HCT116 (cell line): ENCODE results near the gene TRAF5. TPM values are rescaled to one million over a fixed set of nuclear protein-coding genes. Genes with fewer than 3 reads are reported as not detected.

ENCODE experiments used
- ATAC-seq: fragments of 200-7000 bp; cut with Tn5 transposase; 2 replicates; pipeline ENCODE4 v1.9.1; 2020; ENCODE audit warnings: mild to moderate bottlenecking, moderate library complexity
- BruUV-seq: library from RNA; stranded (reverse); fragments of 400-500 nt; replicated peaks from 2 replicates; lab custom pipeline; 2021; lab: Mats Ljungman, UMichigan
- CTCF ChIA-PET: fragments of 300-600 bp; sonication (Branson Sonifier 250); formaldehyde crosslinking; loops from one replicate; lab custom pipeline; 2021; ENCODE audit warnings: antibody characterized with exemption; lab: Charles Lee
- POLR2A ChIA-PET: fragments of 300-600, 350-600 bp; sonication (Branson Sonifier 250); formaldehyde crosslinking; loops from one replicate; lab custom pipeline; 2021; ENCODE audit warnings: antibody characterized with exemption; lab: Charles Lee
- RAD21 ChIA-PET, 2 experiments: fragments of 300-600 bp; sonication (Branson Sonifier 250); formaldehyde crosslinking; loops; one replicate each; lab custom pipeline; 2023; ENCODE audit warnings: low total read pairs in 2 of 2; ENCODE audit not compliant: uncharacterized antibody in 2 of 2, unreplicated experiment in 2 of 2, low non-redundant PET in 1 of 2; lab: Charles Lee
- DNase-seq: peaks from one replicate; pipeline ENCODE4 v3.0.0-alpha.2; 2010; ENCODE audit warnings: low read depth, low spot score
- H2AFZ ChIP-seq: fragments of 200-600 bp; shearing (Covaris generic), sonication (generic); 2 replicates; pipeline ENCODE4 v1.6.1; 2017; ENCODE audit warnings: low read depth, mixed run types, mixed read lengths, antibody characterized with exemption, low read length; ENCODE audit not compliant: poor library complexity, severe bottlenecking
- H3K27ac ChIP-seq: 2 replicates; pipeline ENCODE4 v1.5.1; 2012; ENCODE audit warnings: low read depth, low read length
- H3K27me3 ChIP-seq: fragments of 200-600 bp; sonication (generic); 2 replicates; pipeline ENCODE4 v1.6.1; 2016; ENCODE audit warnings: mixed run types, low read length, mixed read lengths; ENCODE audit not compliant: insufficient read depth
- H3K36me3 ChIP-seq, 2 experiments: fragments of 200-500 bp in 1 of 2; fragments of 200-600 bp in 1 of 2; sonication (Bioruptor generic) in 1 of 2; sonication (generic) in 1 of 2; 2 replicates each; pipeline versions ENCODE4 v1.5.1 to v1.6.1; 2014 to 2016; ENCODE audit warnings: low read length in 2 of 2, inconsistent platforms in 1 of 2, mixed read lengths in 1 of 2, mixed run types in 1 of 2; ENCODE audit not compliant: insufficient read depth in 2 of 2, control insufficient read depth in 1 of 2
- H3K4me1 ChIP-seq, 2 experiments: fragments of 200-600 bp in 1 of 2; sonication (generic) in 1 of 2; 2 replicates each; pipeline versions ENCODE4 v1.5.1 to v1.6.1; 2012 to 2017; ENCODE audit warnings: low read length in 2 of 2, inconsistent platforms in 1 of 2, mild to moderate bottlenecking in 1 of 2, mixed read lengths in 1 of 2, mixed run types in 1 of 2, moderate library complexity in 1 of 2; ENCODE audit not compliant: insufficient read depth in 2 of 2, control insufficient read depth in 1 of 2
- H3K4me2 ChIP-seq: fragments of 200-600 bp; sonication (generic); 2 replicates; pipeline ENCODE4 v1.6.1; 2017; ENCODE audit warnings: mixed run types, low read length, mixed read lengths
- H3K4me3 ChIP-seq, 2 experiments: fragments of 200-600 bp in 1 of 2; sonication (generic) in 1 of 2; replicated peaks in 1 of 2; 2 replicates each; pipeline ENCODE4 v1.5.1; 2011 to 2016; ENCODE audit warnings: low read length in 2 of 2, control low read depth in 1 of 2, low read depth in 1 of 2, mild to moderate bottlenecking in 1 of 2, mixed read lengths in 1 of 2, mixed run types in 1 of 2
- H3K79me2 ChIP-seq: fragments of 200-600 bp; sonication (generic); 2 replicates; pipeline ENCODE4 v1.6.1; 2017; ENCODE audit warnings: mild to moderate bottlenecking, mixed run types, low read length, moderate library complexity, mixed read lengths; ENCODE audit not compliant: insufficient read depth
- H3K9ac ChIP-seq: fragments of 200-600 bp; sonication (generic); 2 replicates; pipeline ENCODE4 v1.6.1; 2016; ENCODE audit warnings: low read length, mixed read lengths
- H3K9me2 ChIP-seq: fragments of 200-600 bp; sonication (generic), shearing (Covaris generic); 2 replicates; pipeline ENCODE4 v1.6.1; 2017; ENCODE audit warnings: mixed run types, mild to moderate bottlenecking, moderate library complexity; ENCODE audit not compliant: insufficient read depth
- H3K9me3 ChIP-seq, 2 experiments: fragments of 200-500 bp in 1 of 2; fragments of 200-600 bp in 1 of 2; sonication (Bioruptor generic) in 1 of 2; sonication (generic) in 1 of 2; 2 replicates each; pipeline ENCODE4 v1.6.1; 2014 to 2017; ENCODE audit warnings: low read length in 2 of 2, mixed read lengths in 2 of 2, inconsistent platforms in 1 of 2, low read depth in 1 of 2, mild to moderate bottlenecking in 1 of 2, mixed run types in 1 of 2, moderate library complexity in 1 of 2; ENCODE audit not compliant: control insufficient read depth in 1 of 2, insufficient read depth in 1 of 2
- H4K20me1 ChIP-seq: fragments of 200-600 bp; sonication (generic), shearing (Covaris generic); 2 replicates; pipeline ENCODE4 v1.6.1; 2017; ENCODE audit warnings: mixed run types, mild to moderate bottlenecking, moderate library complexity; ENCODE audit not compliant: insufficient read depth
- CBX3 ChIP-seq: IDR thresholded peaks from 2 replicates; pipeline ENCODE4 v1.6.1; 2012; ENCODE audit warnings: low read depth
- CEBPB ChIP-seq: IDR thresholded peaks from 2 replicates; pipeline ENCODE4 v1.6.1; 2012; ENCODE audit warnings: low read depth
- CTCF ChIP-seq, 3 experiments: fragments of 200-600 bp in 1 of 3; sonication (generic) in 1 of 3; IDR thresholded peaks in 2 of 3; conservative IDR thresholded peaks in 1 of 3; 2 replicates each; pipeline ENCODE4 v1.5.1; 2012 to 2017; ENCODE audit warnings: low read depth in 2 of 3, low read length in 2 of 3, antibody characterized with exemption in 1 of 3, borderline replicate concordance in 1 of 3, control low read depth in 1 of 3, mild to moderate bottlenecking in 1 of 3, mixed read lengths in 1 of 3, mixed run types in 1 of 3, moderate library complexity in 1 of 3; ENCODE audit not compliant: insufficient read depth in 1 of 3
- EGR1 ChIP-seq: IDR thresholded peaks from 2 replicates; pipeline ENCODE4 v1.6.1; 2012; ENCODE audit warnings: low read depth
- ELF1 ChIP-seq: IDR thresholded peaks from 2 replicates; pipeline ENCODE4 v1.6.1; 2012; ENCODE audit warnings: low read depth, borderline replicate concordance
- EZH2 ChIP-seq: fragments of 200-600 bp; sonication (generic); IDR thresholded peaks from 2 replicates; pipeline ENCODE4 v1.6.1; 2017; ENCODE audit warnings: antibody characterized with exemption, mixed run types
- JUND ChIP-seq: IDR thresholded peaks from 2 replicates; pipeline ENCODE4 v1.6.1; 2012
- MAX ChIP-seq: IDR thresholded peaks from 2 replicates; pipeline ENCODE4 v1.6.1; 2012
- POLR2A ChIP-seq: IDR thresholded peaks from 2 replicates; pipeline ENCODE4 v1.7.0; 2011; ENCODE audit warnings: borderline replicate concordance; ENCODE audit not compliant: insufficient read depth, insufficient read length; ENCODE audit errors: extremely low read depth
- POLR2AphosphoS5 ChIP-seq: IDR thresholded peaks from 2 replicates; pipeline ENCODE4 v1.6.1; 2011; ENCODE audit warnings: mild to moderate bottlenecking, low read depth, low read length, moderate library complexity
- RAD21 ChIP-seq: IDR thresholded peaks from 2 replicates; pipeline ENCODE4 v1.6.1; 2012; ENCODE audit warnings: low read depth, mild to moderate bottlenecking
- SIN3A ChIP-seq: IDR thresholded peaks from 2 replicates; pipeline ENCODE4 v1.6.1; 2012; ENCODE audit warnings: low read depth
- SP1 ChIP-seq: IDR thresholded peaks from 2 replicates; pipeline ENCODE4 v1.6.1; 2012; ENCODE audit warnings: low read depth
- SRF ChIP-seq: IDR thresholded peaks from 2 replicates; pipeline ENCODE4 v1.6.1; 2012; ENCODE audit warnings: low read depth
- TCF7L2 ChIP-seq: IDR thresholded peaks from 2 replicates; pipeline ENCODE4 v1.7.0; 2011; ENCODE audit warnings: borderline replicate concordance, inconsistent platforms; ENCODE audit not compliant: insufficient read depth, insufficient read length; ENCODE audit errors: extremely low read depth
- YY1 ChIP-seq: IDR thresholded peaks from 2 replicates; pipeline ENCODE4 v1.6.1; 2011; ENCODE audit warnings: low read length, low read depth, moderate library complexity, mild to moderate bottlenecking; ENCODE audit not compliant: insufficient replicate concordance; ENCODE audit errors: extremely low read depth
- ZFX ChIP-seq: fragments of 450-650 bp; IDR thresholded peaks from 2 replicates; pipeline ENCODE4 v1.6.1; 2017
- ZNF274 ChIP-seq: fragments of 200-500 bp; sonication (Bioruptor generic); IDR thresholded peaks from 2 replicates; pipeline ENCODE4 v1.6.1; 2014; ENCODE audit warnings: mild to moderate bottlenecking, low read depth, low read length, inconsistent platforms
- intact Hi-C: fragments of 100-400 bp; cut with micrococcal nuclease; formaldehyde crosslinking; loops from 2 replicates; pipeline ENCODE4 v1.10.0; 2022
- total RNA-seq: library from RNA; stranded (reverse); gene quantifications from one replicate; pipeline ENCODE4 v1.2.1, GENCODE V29; 2021; ENCODE audit not compliant: unreplicated experiment
- TF ChIP-seq, protein P1 (sequence below): IDR thresholded peaks from 2 replicates; pipeline ENCODE4 v1.6.1; 2011; ENCODE audit warnings: mild to moderate bottlenecking, low read length, moderate library complexity; ENCODE audit not compliant: insufficient replicate concordance; ENCODE audit errors: extremely low read depth
- TF ChIP-seq, protein P2 (sequence below): IDR thresholded peaks from 2 replicates; pipeline ENCODE4 v1.6.1; 2012; ENCODE audit warnings: low read depth

TRAF5 gene
- total RNA-seq, 1 experiment from 2014 or later, result 6.5 TPM

DNA sequence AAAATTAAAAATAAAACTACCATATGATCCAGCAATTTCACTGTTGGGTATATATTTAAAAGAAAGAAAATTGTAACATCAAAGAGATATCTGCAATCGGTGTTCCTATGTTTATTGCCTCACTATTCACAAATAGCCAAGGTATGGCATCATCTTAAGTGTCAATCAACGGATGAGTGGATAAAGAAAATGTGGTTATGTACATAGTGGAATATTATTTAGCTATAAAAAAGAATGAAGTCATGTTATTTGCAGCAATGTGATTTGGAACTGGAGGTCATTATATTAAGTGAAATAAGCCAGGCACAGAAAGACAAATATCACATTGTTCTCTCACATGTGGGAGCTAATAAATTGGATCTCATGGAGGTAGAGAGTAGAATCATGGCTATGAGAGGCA is 89.1 kb downstream of the TRAF5 start:
- RAD21 ChIA-PET, result no interaction called here
- Histone ChIP-seq H3K27me3 (no peaks in the 10 kb centered on the region), H3K9me3 (no peaks in the 10 kb centered on the region), H3K4me3 (no peak overlapping the region), H3K4me2 (no peak overlapping the region), H3K4me1 (peaks cover 7 to 8% of the 10 kb centered on the region in 2 experiments; a peak in 2 of 4 replicates), H3K27ac (no peak overlapping the region), H3K36me3 (no peaks in the 10 kb centered on the region), H3K9ac (no peak overlapping the region), H3K9me2 (no peaks in the 10 kb centered on the region), H4K20me1 (no peaks in the 10 kb centered on the region), H3K79me2 (no peaks in the 10 kb centered on the region), H2AFZ (no peak overlapping the region)
- TF ChIP-seq RAD21 (no peak), EGR1 (no peak), CTCF (IDR thresholded peaks at IDR 0.05 in 2 of 3, conservative IDR thresholded peaks at IDR 0.05 in 1 of 3; ENCODE audit: borderline replicate concordance in 1 of 3, insufficient read depth in 1 of 3, low read depth in 2 of 3, low read length in 2 of 3) (no peak), YY1 (no peak), CEBPB (no peak), JUND (no peak), ELF1 (no peak), POLR2AphosphoS5 (no peak), SIN3A (no peak), ZFX (no peak), POLR2A (no peak), SP1 (no peak), ZNF274 (no peak), SRF (no peak), CBX3 (no peak), TCF7L2 (no peak), EZH2 (no peak), MAX (no peak)
- TF ChIP-seq, protein P1, sequence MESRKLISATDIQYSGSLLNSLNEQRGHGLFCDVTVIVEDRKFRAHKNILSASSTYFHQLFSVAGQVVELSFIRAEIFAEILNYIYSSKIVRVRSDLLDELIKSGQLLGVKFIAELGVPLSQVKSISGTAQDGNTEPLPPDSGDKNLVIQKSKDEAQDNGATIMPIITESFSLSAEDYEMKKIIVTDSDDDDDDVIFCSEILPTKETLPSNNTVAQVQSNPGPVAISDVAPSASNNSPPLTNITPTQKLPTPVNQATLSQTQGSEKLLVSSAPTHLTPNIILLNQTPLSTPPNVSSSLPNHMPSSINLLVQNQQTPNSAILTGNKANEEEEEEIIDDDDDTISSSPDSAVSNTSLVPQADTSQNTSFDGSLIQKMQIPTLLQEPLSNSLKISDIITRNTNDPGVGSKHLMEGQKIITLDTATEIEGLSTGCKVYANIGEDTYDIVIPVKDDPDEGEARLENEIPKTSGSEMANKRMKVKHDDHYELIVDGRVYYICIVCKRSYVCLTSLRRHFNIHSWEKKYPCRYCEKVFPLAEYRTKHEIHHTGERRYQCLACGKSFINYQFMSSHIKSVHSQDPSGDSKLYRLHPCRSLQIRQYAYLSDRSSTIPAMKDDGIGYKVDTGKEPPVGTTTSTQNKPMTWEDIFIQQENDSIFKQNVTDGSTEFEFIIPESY, result no peak
- TF ChIP-seq, protein P2, sequence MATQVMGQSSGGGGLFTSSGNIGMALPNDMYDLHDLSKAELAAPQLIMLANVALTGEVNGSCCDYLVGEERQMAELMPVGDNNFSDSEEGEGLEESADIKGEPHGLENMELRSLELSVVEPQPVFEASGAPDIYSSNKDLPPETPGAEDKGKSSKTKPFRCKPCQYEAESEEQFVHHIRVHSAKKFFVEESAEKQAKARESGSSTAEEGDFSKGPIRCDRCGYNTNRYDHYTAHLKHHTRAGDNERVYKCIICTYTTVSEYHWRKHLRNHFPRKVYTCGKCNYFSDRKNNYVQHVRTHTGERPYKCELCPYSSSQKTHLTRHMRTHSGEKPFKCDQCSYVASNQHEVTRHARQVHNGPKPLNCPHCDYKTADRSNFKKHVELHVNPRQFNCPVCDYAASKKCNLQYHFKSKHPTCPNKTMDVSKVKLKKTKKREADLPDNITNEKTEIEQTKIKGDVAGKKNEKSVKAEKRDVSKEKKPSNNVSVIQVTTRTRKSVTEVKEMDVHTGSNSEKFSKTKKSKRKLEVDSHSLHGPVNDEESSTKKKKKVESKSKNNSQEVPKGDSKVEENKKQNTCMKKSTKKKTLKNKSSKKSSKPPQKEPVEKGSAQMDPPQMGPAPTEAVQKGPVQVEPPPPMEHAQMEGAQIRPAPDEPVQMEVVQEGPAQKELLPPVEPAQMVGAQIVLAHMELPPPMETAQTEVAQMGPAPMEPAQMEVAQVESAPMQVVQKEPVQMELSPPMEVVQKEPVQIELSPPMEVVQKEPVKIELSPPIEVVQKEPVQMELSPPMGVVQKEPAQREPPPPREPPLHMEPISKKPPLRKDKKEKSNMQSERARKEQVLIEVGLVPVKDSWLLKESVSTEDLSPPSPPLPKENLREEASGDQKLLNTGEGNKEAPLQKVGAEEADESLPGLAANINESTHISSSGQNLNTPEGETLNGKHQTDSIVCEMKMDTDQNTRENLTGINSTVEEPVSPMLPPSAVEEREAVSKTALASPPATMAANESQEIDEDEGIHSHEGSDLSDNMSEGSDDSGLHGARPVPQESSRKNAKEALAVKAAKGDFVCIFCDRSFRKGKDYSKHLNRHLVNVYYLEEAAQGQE, result no peak
- POLR2A ChIA-PET, result no interaction called here
- ATAC-seq (no peak), DNase-seq (no peak)
- no TSS peak for BruUV-seq
- CTCF ChIA-PET, result no interaction called here
- intact Hi-C loops, result no loop called here
